ENCODE data around the gene GAN. TPM values are rescaled to one million over a fixed set of nuclear protein-coding genes. Genes with fewer than 3 reads are reported as not detected.

Gene GAN
- total RNA-seq, 1 donor from 2014 or later, result 2.6 TPM

DNA sequence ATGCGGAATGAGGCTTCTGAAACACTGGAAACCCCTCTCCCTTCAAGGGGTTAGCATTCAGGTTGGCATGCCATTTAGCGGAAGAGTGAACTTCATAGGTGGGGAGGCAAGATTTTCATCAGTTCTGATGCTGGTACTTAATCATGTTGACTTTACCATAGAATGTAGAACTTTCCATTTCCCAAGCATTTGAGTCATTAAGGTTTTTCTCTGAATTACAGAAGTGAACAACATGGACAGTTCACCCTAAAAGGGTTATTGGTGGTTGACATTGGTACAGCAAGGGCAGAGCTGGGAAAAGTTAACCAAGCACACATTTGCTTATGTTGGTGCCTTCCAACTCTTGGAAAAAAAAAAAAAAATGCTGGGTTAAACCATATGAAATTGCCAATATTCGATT, 39.1 kb downstream of the GAN start:
- peaks cover 19 to 20% of the 10 kb centered on the region in 2 donors for H3K36me3 ChIP-seq
- no peak overlapping the region for H3K27ac ChIP-seq
- no peak for DNase-seq (ENCODE audit: low spot score in 2 of 2)
- intact Hi-C loops (cut with DNase I), result no loop called here
- H3K9me3 ChIP-seq, result no peaks in the 10 kb centered on the region
- H3K4me3 ChIP-seq, result no peak overlapping the region
- TF ChIP-seq, protein P1, sequence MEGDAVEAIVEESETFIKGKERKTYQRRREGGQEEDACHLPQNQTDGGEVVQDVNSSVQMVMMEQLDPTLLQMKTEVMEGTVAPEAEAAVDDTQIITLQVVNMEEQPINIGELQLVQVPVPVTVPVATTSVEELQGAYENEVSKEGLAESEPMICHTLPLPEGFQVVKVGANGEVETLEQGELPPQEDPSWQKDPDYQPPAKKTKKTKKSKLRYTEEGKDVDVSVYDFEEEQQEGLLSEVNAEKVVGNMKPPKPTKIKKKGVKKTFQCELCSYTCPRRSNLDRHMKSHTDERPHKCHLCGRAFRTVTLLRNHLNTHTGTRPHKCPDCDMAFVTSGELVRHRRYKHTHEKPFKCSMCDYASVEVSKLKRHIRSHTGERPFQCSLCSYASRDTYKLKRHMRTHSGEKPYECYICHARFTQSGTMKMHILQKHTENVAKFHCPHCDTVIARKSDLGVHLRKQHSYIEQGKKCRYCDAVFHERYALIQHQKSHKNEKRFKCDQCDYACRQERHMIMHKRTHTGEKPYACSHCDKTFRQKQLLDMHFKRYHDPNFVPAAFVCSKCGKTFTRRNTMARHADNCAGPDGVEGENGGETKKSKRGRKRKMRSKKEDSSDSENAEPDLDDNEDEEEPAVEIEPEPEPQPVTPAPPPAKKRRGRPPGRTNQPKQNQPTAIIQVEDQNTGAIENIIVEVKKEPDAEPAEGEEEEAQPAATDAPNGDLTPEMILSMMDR (IDR thresholded peaks at IDR 0.05), result no peak
- H3K4me1 ChIP-seq, result no peaks in the 10 kb centered on the region
- no peaks in the 10 kb centered on the region for H3K27me3 ChIP-seq

DNA sequence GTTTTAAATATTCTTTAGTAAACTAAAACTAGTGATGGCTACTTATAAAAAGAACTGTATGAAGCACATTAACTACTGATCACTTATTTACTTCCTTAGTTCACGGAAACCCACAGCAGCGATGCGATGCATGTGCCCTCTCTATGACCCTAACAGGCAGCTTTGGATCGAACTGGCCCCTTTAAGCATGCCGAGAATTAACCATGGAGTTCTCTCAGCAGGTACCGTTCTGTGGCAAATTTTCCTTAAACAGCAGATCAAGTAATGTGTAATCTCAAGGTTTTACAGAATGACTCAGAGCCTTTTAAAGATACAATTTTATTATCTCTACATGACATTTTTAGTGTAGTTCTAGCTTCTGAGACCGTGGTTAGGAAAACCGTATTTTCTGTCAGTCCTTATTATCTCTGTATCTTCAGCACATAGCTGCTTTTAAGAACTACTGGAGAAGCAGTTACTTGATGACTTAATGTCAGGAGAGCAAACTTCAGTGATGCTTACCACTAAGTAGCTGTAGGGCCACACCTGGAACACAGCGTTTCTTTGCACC, 43.0 kb downstream of the GAN start:
- no peak for DNase-seq (ENCODE audit: low spot score in 2 of 2)
- no peaks in the 10 kb centered on the region for H3K27me3 ChIP-seq
- intact Hi-C loops (cut with DNase I), result no loop called here
- H3K9me3 ChIP-seq, result no peaks in the 10 kb centered on the region
- TF ChIP-seq, protein P1 (IDR thresholded peaks at IDR 0.05), result no peak
- H3K4me3 ChIP-seq, result no peak overlapping the region
- peaks cover 22 to 35% of the 10 kb centered on the region in 2 donors for H3K36me3 ChIP-seq
- H3K27ac ChIP-seq, result no peak overlapping the region
- H3K4me1 ChIP-seq, result no peaks in the 10 kb centered on the region

DNA sequence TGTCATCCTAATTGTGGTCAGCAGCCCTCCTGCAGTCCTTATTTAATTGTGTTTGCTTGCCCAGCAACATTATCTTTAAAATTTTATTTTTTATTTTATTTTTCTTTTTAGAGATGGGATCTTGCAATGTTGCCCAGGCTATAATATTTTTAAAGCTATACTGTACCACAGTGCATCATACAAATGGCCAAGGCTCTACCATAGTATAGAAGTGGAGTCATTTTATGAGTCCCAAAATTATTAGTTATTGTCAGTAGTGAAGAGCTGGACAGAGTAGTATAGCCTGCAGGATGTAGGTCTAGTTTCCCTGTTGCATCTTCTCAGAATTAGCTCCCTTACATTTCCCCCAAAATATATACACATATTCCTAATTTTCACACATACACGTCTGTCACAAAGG, 44.1 kb downstream of the GAN start:
- DNase-seq (ENCODE audit: low spot score in 2 of 2), result no peak
- H3K27ac ChIP-seq, result no peak overlapping the region
- intact Hi-C loops (cut with DNase I), result no loop called here
- H3K4me3 ChIP-seq, result no peak overlapping the region
- no peaks in the 10 kb centered on the region for H3K27me3 ChIP-seq
- H3K36me3 ChIP-seq, result peaks cover 30 to 45% of the 10 kb centered on the region in 2 donors
- no peaks in the 10 kb centered on the region for H3K9me3 ChIP-seq
- TF ChIP-seq, protein P1 (IDR thresholded peaks at IDR 0.05), result no peak
- H3K4me1 ChIP-seq, result no peaks in the 10 kb centered on the region

DNA sequence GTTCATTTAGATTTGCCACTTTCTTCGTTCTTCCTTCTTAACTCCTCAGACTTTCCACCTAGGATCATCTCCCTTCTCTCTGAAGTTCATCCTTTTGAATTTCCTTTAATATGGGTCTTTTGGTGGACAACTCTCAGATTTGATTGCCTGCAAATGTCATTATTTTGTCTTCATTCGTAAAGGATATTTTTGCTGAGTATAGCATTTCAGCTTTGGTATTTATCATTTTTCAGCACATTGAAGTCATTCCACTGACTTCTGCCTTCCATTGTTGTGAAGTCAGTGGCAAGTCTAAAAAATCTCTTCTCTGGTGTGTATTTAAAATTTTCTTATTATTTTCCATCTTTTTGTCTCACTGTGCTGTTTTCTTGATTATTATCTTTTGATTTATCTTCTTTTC, 45.4 kb downstream of the GAN start:
- intact Hi-C loops (cut with DNase I), result no loop called here
- TF ChIP-seq, protein P1 (IDR thresholded peaks at IDR 0.05), result no peak
- Histone ChIP-seq H3K4me3 (no peak overlapping the region), H3K9me3 (no peaks in the 10 kb centered on the region), H3K4me1 (no peaks in the 10 kb centered on the region), H3K27me3 (no peaks in the 10 kb centered on the region), H3K27ac (no peak overlapping the region), H3K36me3 (peaks cover 32 to 57% of the 10 kb centered on the region in 2 donors)
- DNase-seq (ENCODE audit: low spot score in 2 of 2), result no peak

DNA sequence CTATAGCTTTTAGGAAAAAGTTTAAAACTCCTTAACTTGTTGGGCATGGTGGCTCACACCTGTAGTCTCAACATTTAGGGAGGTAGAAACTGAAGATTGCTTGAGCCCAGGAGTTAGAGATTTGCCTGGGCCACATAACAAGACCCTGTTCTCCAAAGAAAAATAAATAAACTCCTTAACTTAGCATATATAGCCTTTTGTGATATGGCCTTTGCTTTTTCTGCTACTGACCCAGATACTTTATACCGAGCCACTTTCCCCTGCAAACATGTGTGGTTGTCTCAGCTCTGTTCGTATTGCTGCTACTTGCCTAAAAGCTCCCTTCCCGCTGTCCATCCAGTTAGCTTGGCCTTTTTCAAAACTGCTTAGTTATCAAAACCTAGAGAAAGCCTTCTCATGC, 51.0 kb downstream of the GAN start:
- H3K4me1 ChIP-seq, result no peaks in the 10 kb centered on the region
- H3K27ac ChIP-seq, result no peak overlapping the region
- DNase-seq (ENCODE audit: low spot score in 2 of 2), result no peak
- intact Hi-C loops (cut with DNase I), result loop anchor here (2.0 kb wide), 1 partner anchor 357 kb away; no protein-coding TSS in a partner anchor
- H3K36me3 ChIP-seq, result peaks cover 25 to 42% of the 10 kb centered on the region in 2 donors
- no peaks in the 10 kb centered on the region for H3K9me3 ChIP-seq
- H3K4me3 ChIP-seq, result no peak overlapping the region
- TF ChIP-seq, protein P1 (IDR thresholded peaks at IDR 0.05), result no peak
- H3K27me3 ChIP-seq, result no peaks in the 10 kb centered on the region
